ENCODE results near the gene BTF3. TPM values are rescaled to one million over a fixed set of nuclear protein-coding genes. Genes with fewer than 3 reads are reported as not detected.

The BTF3 gene
- total and polyA plus RNA-seq, 9 of the 15 experiments (the other 6 are each of a cell fraction or from before 2014, with no cell fraction given): 534 to 1,637 (median 848) TPM

GRCh38 chr5:73469878-73470277 lies 28.4 kb upstream of the BTF3 start:
- no TSS peak for BruUV-seq (replicated peaks)
- Histone ChIP-seq H3K79me2 (ENCODE audit: control insufficient read depth, insufficient read depth, low read length) (no peaks in the 10 kb centered on the region), H3K27ac (ENCODE audit: extremely low read depth, low read depth, low read length) (no peak overlapping the region), H3K9ac (ENCODE audit: insufficient read depth in 1 of 2, low read depth in 2 of 2, low read length in 2 of 2) (no peak overlapping the region), H2AFZ (ENCODE audit: low read depth, low read length) (no peak overlapping the region), H3K4me3 (no peak overlapping the region), H3K9me1 (ENCODE audit: control insufficient read depth, insufficient read depth, low read length) (no peaks in the 10 kb centered on the region), H3K27me3 (ENCODE audit: control insufficient read depth in 2 of 2, insufficient read depth in 2 of 2, low read length in 2 of 2) (0 out of 5 replicates have a peak, but pooled peaks cover 0 to 2% of the 10 kb centered on the region in 2 experiments), H3K9me3 (replicated peaks; ENCODE audit: control insufficient read depth, insufficient read depth, low read depth, low read length) (no peaks in the 10 kb centered on the region), H3K4me1 (replicated peaks in 1 of 2; ENCODE audit: control insufficient read depth in 2 of 2, insufficient read depth in 2 of 2, low read length in 2 of 2) (0 out of 5 replicates have a peak, but pooled peaks cover 0 to 2% of the 10 kb centered on the region in 2 experiments), H3K36me3 (ENCODE audit: control insufficient read depth, insufficient read depth, low read length) (no peaks in the 10 kb centered on the region), H4K20me1 (replicated peaks; ENCODE audit: control insufficient read depth, insufficient read depth, low read length) (no peaks in the 10 kb centered on the region), H3K4me2 (ENCODE audit: insufficient read depth, low read length) (no peak overlapping the region)
- POLR2A ChIA-PET: no interaction called here
- DNase-seq (ENCODE audit: extremely low read depth in 1 of 4, low spot score in 3 of 4) (no peak), ATAC-seq (no peak), FAIRE-seq (no peak)
- intact Hi-C loops (cut with micrococcal nuclease) (no loop called here), in situ Hi-C loops (cut with MboI) (no loop called here)
- CTCF ChIA-PET (ENCODE audit: low intra/inter-chr PET ratio): no interaction called here
- WGBS (ENCODE audit: insufficient coverage, low coverage, missing lambda C conversion rate): 30% methylated on average over 8 of the region's 8 CpGs
- TF ChIP-seq SAP30 (IDR thresholded peaks at IDR 0.05; ENCODE audit: borderline replicate concordance, insufficient read depth, low read depth, low read length, poor library complexity, severe bottlenecking) (no peak), RHOXF2B (CRISPR knock-in tag; conservative IDR thresholded peaks at IDR 0.05) (no peak), MAFF (IDR thresholded peaks at IDR 0.05; ENCODE audit: low read length) (no peak), BRD4 (IDR thresholded peaks at IDR 0.05) (no peak), PHTF2 (CRISPR knock-in tag; IDR thresholded peaks at IDR 0.05) (no peak), DEAF1 (CRISPR knock-in tag; IDR thresholded peaks at IDR 0.05) (no peak), SMAD3 (CRISPR knock-in tag; conservative IDR thresholded peaks at IDR 0.05) (no peak), ZKSCAN3 (CRISPR knock-in tag; IDR thresholded peaks at IDR 0.05) (no peak), POLR3A (IDR thresholded peaks at IDR 0.05; ENCODE audit: borderline replicate concordance, extremely low read depth, insufficient read depth, insufficient read length) (no peak), ZC3H8 (IDR thresholded peaks at IDR 0.05) (no peak), SMAD2 (IDR thresholded peaks at IDR 0.05; ENCODE audit: low read depth, low read length) (no peak), CBFB (CRISPR knock-in tag; IDR thresholded peaks at IDR 0.05) (no peak), FIP1L1 (IDR thresholded peaks at IDR 0.05; ENCODE audit: low read depth, low read length, poor library complexity, severe bottlenecking) (no peak), LCOR (CRISPR knock-in tag; IDR thresholded peaks at IDR 0.05) (no peak), ID3 (CRISPR knock-in tag; IDR thresholded peaks at IDR 0.05) (no peak), ID3 (tag; IDR thresholded peaks at IDR 0.05) (no peak), NKRF (IDR thresholded peaks at IDR 0.05; ENCODE audit: borderline replicate concordance) (no peak), MAX (CRISPR knock-in tag; IDR thresholded peaks at IDR 0.05) (no peak), MBD2 (IDR thresholded peaks at IDR 0.05; ENCODE audit: borderline replicate concordance, low read depth) (no peak)
- TF ChIP-seq, protein P1, sequence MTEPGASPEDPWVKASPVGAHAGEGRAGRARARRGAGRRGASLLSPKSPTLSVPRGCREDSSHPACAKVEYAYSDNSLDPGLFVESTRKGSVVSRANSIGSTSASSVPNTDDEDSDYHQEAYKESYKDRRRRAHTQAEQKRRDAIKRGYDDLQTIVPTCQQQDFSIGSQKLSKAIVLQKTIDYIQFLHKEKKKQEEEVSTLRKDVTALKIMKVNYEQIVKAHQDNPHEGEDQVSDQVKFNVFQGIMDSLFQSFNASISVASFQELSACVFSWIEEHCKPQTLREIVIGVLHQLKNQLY (CRISPR knock-in tag; conservative IDR thresholded peaks at IDR 0.05): no peak
